LoVo (cell line): Measurements from ENCODE around the gene TLCD1.

Source experiments
- DNase-seq: peaks from one replicate; pipeline ENCODE4 v3.0.0-alpha.2; 2016; ENCODE audit warnings: low spot score

The TLCD1 gene, protein sequence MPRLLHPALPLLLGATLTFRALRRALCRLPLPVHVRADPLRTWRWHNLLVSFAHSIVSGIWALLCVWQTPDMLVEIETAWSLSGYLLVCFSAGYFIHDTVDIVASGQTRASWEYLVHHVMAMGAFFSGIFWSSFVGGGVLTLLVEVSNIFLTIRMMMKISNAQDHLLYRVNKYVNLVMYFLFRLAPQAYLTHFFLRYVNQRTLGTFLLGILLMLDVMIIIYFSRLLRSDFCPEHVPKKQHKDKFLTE

DNA sequence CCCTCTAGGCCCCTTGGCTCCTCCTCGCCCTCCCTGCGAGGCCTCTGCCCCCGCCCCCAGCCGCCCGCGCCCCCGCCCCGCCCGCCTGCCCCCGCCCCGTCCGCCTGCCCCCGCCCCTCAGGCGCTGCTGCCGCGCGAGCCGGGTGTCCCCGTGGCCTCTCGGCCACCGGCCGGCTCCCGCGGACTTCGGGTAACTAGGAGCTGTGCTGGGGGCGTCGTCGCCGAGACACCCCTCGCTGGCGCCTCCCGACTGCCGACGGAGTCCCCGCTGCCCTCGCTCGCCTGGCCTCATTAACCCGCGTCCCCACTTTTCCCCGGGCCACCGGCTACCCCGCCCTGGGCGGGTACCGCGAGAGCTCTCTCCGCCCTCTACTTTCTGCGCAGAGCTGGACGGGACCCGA, at the start of gene TLCD1:
Gene TLCD1, minus strand, starts transcription at position 8 of the 401 bp plus-strand sequence. CDS start 136 bp downstream, outside the sequence.
- DNase-seq: peak; percentile 77

DNA sequence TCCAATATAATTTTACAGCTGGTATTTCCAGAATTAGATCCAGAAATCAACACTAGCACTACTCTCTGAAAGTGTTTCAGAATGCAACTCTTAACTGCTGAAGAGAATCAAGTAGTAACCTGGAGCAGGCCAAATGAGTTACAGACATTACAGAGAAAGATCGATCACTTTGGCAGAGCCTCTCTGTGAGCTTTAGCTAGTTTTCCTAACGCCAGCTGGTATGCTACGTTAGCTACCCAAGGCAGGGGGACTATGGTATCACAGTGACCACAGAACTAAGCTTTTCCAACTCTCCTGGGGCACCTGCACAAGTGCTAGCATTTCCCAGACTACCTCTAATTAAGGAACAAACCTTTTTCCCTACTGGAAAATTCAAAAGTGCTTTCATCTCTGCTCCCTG, 48.2 kb upstream of the TLCD1 start:
- DNase-seq: no peak

DNA sequence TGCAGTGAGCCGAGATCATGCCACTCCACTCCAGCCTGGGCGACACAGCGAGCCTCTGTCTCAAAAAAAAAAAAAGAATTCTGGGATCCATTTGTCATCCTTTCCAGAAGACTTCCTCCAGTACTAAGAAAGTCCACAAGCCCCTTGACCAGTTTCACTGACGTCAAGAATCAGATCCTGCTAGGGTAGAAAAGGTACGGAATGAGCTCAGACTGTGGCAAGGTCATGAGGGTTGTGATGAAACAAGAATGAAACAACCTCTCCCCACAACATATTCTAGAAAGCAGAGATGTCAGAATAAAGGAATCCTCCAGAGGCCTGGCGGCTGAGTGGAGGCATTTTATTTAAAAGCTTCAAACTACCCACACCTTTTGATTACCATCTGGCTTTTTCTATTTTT, 47.7 kb upstream of the TLCD1 start:
- DNase-seq: no peak

DNA sequence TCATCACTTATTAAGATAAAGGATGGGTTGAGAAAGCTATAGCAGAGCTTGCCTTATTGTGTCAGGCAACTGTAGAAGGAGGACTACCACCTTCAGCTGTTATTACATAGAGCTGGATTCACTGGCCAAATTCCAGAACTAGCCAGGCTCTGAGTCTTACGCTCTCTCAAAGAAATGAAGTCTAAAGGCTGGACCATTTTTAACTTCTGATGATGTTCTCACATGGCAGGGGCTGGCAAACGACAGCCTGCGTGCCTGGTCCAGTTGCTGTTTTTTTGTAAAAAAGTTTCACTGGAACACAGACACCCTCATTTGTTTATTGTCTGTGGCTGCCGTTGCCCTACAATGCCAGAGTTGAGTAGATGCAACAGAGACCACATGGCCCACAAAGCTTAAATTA, 39.0 kb upstream of the TLCD1 start:
- no peak for DNase-seq

DNA sequence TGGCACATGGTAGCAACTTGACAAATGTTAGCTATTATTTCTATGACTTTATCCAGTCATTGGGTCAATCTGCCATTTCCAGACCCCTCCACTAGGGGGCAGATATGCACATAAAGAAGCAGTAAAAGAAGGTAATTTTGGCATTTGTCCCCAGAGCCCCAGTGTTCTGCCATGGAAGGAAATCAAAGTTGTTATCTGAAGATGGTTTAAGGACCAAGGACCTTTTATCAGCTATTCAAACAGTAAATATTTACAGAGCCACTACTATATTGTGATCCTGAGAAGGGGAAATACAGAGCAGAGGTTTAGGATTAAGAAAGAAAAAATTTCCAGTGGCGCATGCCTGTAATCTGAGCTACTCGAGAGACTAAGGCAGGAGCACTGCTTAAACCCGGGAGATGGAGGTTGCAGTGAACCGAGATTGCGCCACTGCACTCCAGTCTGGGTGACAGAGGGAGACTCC, 37.8 kb upstream of the TLCD1 start:
- DNase-seq: peak; percentile 57

DNA sequence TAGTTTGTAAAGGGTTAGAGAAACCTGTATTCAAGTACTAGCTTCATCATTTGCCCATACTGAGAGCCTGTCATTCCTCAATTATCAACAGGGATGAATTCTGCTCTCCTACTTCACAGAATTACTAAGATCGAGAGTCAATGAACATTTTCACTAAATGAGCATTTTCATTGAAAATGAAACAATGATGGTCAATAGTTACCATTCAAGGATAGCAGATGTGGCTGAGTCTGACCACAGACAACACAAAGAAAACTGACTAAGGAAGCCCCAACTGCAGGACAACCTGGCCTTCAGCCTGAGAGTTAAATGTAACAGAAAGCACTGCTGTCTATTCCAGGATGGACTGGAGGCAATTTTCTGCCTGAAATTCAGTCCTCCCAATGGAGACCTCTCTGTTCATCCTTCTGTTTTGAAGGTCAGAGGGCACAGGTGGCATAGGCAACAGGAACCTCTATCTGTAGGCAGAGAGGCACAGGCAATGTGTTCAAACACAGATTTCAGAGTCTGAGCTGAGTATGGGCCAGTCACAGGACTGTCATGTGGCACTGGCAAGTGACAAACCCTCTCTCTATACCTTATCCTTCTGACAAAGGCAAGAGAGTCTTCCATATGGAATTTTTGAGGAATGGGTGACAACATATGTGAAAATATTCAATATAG, 37.2 kb upstream of the TLCD1 start:
- DNase-seq: no peak

DNA sequence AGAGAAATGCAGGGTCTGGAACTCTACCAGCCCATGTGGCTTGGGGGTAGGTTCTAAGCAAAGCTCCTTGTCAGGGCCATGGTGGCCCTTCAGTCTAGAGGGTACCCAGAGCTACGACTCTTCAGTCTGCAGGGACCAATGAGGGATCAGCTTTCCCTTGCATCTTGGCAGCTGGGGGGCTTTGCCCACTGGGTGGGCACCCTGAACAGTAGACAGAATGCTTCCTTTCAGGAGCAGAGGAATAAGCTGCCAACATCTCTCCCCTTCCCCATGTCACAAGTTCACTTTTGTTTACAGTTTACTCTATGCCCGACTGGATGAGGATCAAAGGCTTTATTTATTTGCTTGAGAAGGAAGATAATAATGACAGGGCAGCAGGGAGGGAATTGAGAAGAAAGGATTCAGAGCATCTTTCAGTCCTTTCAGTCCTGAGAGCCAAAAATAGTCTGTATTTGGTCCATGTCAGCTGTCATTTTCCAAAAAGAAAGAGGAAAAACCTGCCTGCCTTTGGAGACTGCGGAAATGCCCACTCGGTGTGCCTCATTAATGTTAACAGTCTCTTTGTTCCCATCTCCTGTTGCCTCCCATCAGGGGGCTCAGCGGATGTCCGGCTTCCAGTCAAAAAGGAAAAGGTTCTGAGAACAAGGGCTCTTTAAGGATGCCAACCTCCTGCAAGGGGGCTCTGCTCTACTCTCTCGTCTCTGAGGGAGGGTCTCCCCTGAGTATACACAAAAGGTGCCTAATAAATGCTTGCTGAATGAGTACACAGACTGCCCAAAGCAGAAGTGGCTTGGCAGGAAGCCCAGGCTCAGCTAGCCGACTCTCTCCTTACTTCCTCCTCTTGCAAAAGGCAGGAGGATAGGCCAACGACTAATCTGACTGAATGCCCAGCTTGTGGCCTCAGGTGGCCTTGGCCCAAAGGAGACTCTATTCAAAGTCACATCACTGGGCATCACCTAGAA, 34.8 kb upstream of the TLCD1 start:
- no peak for DNase-seq

DNA sequence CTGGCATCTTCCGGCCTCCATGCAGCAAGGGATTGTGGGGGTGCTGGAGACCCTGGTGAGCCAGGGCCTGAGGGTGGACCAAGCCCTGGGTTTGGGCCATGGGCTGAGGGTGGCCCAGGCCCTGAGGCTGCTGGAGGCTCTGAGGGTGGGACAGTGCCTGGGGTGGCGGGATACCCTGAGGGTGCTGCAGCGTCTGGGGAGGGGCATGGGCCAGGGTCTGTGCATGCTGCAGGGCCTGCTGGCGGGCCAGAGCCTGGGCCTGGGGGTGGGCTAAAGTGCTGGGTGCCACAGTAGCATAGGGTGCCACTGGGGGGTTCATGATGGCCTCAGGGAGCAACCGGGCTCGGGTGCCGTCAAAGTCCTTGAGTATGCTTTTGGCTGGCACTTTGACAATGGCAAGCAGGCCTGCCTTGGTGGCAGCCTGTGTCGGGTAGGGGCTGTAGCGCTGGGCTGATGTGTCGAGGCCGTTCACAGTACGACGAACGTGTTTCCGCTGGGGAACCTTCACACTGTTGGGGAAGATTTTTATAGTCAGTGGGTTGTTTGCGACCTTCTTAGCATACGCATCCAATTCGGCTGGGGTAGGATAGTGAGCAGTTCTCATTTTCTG, 33.3 kb upstream of the TLCD1 start:
- no peak for DNase-seq

DNA sequence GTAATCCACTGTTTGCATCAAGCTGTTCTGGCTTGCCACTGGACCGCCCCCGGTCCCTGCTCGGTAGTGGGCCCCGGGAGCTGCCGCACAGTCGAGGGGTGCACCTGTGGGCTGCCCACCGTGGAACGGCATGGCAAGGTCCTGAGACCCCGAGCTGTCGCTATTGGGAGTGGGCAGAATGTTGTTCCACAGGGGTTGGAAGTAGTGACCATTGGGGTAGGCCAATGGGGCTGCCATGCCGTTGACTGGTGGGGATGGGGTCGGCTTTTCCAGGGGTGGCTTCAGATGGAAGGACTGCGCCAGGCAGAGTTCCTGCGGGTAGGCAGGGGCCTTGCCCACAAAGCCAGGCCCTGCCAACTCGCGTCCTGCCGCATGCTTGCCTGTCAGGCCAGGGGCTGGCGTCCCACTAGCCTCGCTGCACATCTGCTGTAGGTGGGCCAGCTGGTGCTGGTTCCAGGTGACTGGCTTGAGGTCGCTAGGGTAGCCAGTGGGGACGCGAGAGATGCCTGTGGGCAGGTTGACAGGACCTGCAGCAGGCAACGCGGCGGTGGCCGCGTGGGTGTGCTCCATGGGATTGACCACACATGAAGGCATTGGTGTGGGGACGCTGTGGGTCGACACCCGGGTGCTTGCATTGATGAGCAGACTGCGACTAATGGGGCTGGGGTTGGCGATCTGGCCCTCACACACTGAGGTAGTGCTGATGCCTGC, 32.5 kb upstream of the TLCD1 start:
- DNase-seq: no peak

DNA sequence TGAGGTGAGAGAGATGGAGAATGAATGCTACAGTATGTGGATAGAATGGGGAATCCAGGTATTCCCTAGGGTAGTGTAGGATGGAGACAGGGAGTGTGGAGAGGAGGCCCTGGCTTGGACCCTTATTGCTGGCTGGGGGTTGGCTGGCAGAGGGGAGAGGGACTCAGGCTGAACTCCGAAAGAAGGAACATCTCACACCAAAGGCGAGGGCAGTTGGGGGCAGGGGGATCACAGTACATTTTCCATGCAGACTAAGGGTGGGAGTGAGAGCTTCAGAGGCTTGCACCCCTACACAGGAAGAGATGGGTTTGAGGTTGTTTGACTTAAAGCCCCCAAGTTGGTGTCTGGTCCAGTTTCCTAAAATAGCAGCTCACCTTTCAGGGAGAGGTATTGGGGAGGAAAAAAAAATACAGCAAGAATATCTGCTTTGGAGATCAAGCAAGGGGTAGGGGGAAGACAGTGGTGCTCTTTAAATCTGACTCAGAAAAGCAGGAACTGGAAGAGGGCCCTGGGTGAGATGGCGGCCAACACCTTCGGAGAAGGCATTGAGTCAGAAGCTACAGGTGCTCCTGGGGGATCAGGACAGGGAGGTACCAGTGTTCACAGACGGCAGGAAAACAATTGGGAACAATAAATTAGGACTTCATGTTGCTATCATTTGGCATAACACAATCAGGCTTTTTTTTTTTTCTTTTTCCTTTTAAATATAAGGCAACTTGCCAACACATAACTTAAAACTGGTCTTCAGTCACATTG, 30.2 kb upstream of the TLCD1 start:
- DNase-seq: no peak

DNA sequence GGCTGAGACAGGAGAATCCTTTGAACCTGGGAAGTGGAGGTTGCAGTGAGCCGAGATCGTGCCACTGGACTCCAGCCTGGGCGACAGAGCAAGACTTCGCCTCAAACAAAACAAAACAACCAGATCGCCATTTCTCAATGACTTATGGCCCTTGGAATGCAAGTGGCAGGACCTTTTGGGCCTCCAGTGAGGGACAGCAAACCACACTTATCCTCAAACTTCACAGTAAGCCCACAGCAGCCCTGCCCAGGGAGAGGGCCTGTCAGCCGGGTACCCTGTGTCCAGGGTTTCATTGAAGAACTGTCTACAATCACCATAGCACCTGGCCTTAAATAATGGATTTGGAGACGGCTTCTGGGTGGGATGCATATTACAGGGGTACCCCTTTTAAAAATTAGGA, 29.5 kb upstream of the TLCD1 start:
- DNase-seq: no peak

GRCh38 chr17:28751600-28752366, 25.8 kb upstream of the TLCD1 start:
- DNase-seq: no peak

GRCh38 chr17:28750178-28751047, 24.4 kb upstream of the TLCD1 start:
- DNase-seq: peak; percentile 93

- DNase-seq: no peak
These were observed 23.6 kb upstream of the TLCD1 start for GRCh38 chr17:28749516-28750177.

- no peak for DNase-seq
These were observed 23.0 kb upstream of the TLCD1 start for GRCh38 chr17:28748852-28749515.

GRCh38 chr17:28747801-28748750, 22.0 kb upstream of the TLCD1 start:
- no peak for DNase-seq
